GM12878 (cell line): ENCODE results near the gene SENP5.

Experiments
- BCL11A ChIP-seq: IDR thresholded peaks from 2 replicates; pipeline ENCODE4 v1.6.1; 2011; ENCODE audit warnings: low read depth, low read length
- CREB1 ChIP-seq: IDR thresholded peaks from 2 replicates; pipeline ENCODE4 v1.6.1; 2012; ENCODE audit warnings: low read depth, mild to moderate bottlenecking, inconsistent platforms
- CTCF ChIP-seq, 3 experiments: IDR thresholded peaks in 2 of 3; conservative IDR thresholded peaks in 1 of 3; 2 replicates each; pipeline ENCODE4 v1.5.1; 2011; ENCODE audit warnings: low read depth in 3 of 3, low read length in 3 of 3, mild to moderate bottlenecking in 3 of 3, control low read depth in 2 of 3, moderate library complexity in 2 of 3, inconsistent platforms in 1 of 3, mixed read lengths in 1 of 3; ENCODE audit not compliant: control insufficient read depth in 2 of 3, insufficient read depth in 1 of 3; ENCODE audit errors: extremely low read depth in 1 of 3
- SUPT20H ChIP-seq: IDR thresholded peaks from 2 replicates; pipeline ENCODE4 v1.6.1; 2011; ENCODE audit warnings: low read depth, mild to moderate bottlenecking, low read length, moderate library complexity, borderline replicate concordance; ENCODE audit not compliant: control insufficient read depth
- YY1 ChIP-seq: IDR thresholded peaks from 2 replicates; pipeline ENCODE4 v1.6.1; 2011; ENCODE audit warnings: low read depth, mild to moderate bottlenecking, low read length
- TF ChIP-seq, protein P1 (sequence below): IDR thresholded peaks from 2 replicates; pipeline ENCODE4 v1.6.1; 2012; ENCODE audit warnings: improper control_type of control experiment, low read depth, low read length; ENCODE audit not compliant: insufficient replicate concordance

- TF ChIP-seq CREB1, result no peak
- no peak for TF ChIP-seq BCL11A
- no peak for TF ChIP-seq YY1
- TF ChIP-seq CTCF (IDR thresholded peaks at IDR 0.05 in 2 of 3, conservative IDR thresholded peaks at IDR 0.05 in 1 of 3; ENCODE audit: control insufficient read depth in 2 of 3, extremely low read depth in 1 of 3, insufficient read depth in 1 of 3, low read depth in 3 of 3, low read length in 3 of 3), result no peak
- TF ChIP-seq SUPT20H, result no peak
- TF ChIP-seq, protein P1, sequence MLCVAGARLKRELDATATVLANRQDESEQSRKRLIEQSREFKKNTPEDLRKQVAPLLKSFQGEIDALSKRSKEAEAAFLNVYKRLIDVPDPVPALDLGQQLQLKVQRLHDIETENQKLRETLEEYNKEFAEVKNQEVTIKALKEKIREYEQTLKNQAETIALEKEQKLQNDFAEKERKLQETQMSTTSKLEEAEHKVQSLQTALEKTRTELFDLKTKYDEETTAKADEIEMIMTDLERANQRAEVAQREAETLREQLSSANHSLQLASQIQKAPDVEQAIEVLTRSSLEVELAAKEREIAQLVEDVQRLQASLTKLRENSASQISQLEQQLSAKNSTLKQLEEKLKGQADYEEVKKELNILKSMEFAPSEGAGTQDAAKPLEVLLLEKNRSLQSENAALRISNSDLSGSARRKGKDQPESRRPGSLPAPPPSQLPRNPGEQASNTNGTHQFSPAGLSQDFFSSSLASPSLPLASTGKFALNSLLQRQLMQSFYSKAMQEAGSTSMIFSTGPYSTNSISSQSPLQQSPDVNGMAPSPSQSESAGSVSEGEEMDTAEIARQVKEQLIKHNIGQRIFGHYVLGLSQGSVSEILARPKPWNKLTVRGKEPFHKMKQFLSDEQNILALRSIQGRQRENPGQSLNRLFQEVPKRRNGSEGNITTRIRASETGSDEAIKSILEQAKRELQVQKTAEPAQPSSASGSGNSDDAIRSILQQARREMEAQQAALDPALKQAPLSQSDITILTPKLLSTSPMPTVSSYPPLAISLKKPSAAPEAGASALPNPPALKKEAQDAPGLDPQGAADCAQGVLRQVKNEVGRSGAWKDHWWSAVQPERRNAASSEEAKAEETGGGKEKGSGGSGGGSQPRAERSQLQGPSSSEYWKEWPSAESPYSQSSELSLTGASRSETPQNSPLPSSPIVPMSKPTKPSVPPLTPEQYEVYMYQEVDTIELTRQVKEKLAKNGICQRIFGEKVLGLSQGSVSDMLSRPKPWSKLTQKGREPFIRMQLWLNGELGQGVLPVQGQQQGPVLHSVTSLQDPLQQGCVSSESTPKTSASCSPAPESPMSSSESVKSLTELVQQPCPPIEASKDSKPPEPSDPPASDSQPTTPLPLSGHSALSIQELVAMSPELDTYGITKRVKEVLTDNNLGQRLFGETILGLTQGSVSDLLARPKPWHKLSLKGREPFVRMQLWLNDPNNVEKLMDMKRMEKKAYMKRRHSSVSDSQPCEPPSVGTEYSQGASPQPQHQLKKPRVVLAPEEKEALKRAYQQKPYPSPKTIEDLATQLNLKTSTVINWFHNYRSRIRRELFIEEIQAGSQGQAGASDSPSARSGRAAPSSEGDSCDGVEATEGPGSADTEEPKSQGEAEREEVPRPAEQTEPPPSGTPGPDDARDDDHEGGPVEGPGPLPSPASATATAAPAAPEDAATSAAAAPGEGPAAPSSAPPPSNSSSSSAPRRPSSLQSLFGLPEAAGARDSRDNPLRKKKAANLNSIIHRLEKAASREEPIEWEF, result no peak
These were observed 47.1 kb downstream of the SENP5 start for GRCh38 chr3:196914866-196915265.
